Esophagus squamous epithelium (tissue), 4 donors: ENCODE results near the gene IL1B.

Experiments
- CTCF ChIP-seq, 6 experiments: fragments of 450-650 bp in 4 of 6; fragments of 200-600 bp in 2 of 6; sonication (generic) in 2 of 6; IDR thresholded peaks; one replicate each; pipeline ENCODE4 v1.5.1; 2016 to 2019; ENCODE audit warnings: antibody characterized with exemption in 6 of 6, mild to moderate bottlenecking in 4 of 6, moderate library complexity in 4 of 6
- POLR2A ChIP-seq, 4 donors: fragments of 450-650 bp; IDR thresholded peaks; one replicate each; pipeline ENCODE4 v1.6.1; 2017; ENCODE audit warnings: antibody characterized with exemption in 4 of 4, mild to moderate bottlenecking in 4 of 4, moderate library complexity in 3 of 4

DNA sequence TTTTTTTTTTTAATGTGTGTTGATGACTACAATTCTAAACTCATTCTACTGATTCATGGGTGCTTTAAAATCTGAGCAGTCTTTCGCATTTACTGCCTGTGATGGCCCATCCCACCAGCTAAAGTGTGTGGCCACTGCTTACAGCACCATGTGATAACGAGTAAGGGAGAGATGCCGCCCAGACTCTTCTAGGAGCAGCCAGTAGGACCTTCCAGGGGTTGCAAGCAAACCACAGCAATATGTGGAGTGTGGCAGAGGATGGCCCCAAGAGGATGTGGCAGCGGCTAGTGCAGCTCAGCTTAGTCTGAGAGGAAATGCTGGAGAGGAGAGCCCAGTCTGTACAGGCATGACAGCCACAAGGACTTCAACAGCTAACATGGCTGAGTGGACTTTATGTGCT lies 14.9 kb downstream of the IL1B start:
- TF ChIP-seq CTCF (IDR thresholded peaks at IDR 0.05): no peak
- TF ChIP-seq POLR2A (IDR thresholded peaks at IDR 0.05): no peak
